Measurements from ENCODE around the gene SLC10A7. TPM values are rescaled to one million over a fixed set of nuclear protein-coding genes. Genes with fewer than 3 reads are reported as not detected.

SLC10A7 gene
- total and polyA plus RNA-seq, 2 donors (not counting 1 experiment from before 2014, with no cell fraction given): 5.7 to 18.3 TPM

DNA sequence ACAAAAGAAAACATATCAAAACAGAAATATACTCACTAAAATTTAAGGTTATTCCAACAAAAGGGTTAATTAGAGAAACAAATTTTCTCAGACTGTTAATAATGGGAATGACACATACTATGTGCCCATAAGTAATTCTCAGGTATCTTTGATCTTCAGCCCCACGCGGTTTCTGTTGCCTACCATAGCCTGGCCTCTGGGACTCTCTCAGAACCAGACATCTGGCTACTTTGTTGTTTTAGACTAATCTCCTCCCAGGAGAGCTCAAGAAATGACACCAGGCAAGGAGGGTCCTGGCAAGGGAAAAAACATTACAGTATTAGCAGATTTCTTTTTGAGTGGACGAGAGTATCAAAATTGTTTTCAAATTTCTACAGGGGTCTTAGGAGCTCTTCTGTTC, 43.7 kb downstream of the SLC10A7 start:
- POLR2A ChIA-PET: no interaction called here
- Mint-ChIP-seq H3K4me3 (no peak overlapping the region), H3K27ac (no peak overlapping the region)

DNA sequence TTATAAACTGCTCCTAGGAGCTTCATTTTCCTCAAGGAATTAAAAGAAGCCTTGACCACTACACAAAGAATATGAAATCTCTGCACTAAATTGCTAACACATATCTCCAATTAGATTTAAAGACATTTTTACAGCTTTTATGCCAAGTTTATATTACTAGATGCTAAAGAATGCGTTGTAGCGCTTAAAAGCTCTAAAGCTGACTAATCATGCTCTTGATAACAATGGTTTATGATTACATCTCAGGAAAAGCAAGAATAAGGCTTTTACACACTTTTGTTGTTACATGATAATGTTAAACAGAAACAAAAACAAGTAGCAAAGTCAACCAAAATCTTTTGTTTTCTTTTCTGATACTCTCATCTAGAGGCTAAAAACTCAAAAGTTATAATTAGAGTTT, 44.7 kb downstream of the SLC10A7 start:
- intact Hi-C loops (cut with micrococcal nuclease): no loop called here
- H3K79me2 ChIP-seq (ENCODE audit: control insufficient read depth, insufficient read depth, low read length): peaks cover 4% of the 10 kb centered on the region
- no CpG with 5 or more reads among the region's 2 CpGs for WGBS (ENCODE audit: insufficient coverage)
- DNase-seq: no peak
- TF ChIP-seq EZH2 (IDR thresholded peaks at IDR 0.05; ENCODE audit: borderline replicate concordance, insufficient read depth, low read depth, low read length, poor library complexity, severe bottlenecking): no peak
- TF ChIP-seq, protein P1, sequence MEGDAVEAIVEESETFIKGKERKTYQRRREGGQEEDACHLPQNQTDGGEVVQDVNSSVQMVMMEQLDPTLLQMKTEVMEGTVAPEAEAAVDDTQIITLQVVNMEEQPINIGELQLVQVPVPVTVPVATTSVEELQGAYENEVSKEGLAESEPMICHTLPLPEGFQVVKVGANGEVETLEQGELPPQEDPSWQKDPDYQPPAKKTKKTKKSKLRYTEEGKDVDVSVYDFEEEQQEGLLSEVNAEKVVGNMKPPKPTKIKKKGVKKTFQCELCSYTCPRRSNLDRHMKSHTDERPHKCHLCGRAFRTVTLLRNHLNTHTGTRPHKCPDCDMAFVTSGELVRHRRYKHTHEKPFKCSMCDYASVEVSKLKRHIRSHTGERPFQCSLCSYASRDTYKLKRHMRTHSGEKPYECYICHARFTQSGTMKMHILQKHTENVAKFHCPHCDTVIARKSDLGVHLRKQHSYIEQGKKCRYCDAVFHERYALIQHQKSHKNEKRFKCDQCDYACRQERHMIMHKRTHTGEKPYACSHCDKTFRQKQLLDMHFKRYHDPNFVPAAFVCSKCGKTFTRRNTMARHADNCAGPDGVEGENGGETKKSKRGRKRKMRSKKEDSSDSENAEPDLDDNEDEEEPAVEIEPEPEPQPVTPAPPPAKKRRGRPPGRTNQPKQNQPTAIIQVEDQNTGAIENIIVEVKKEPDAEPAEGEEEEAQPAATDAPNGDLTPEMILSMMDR (IDR thresholded peaks at IDR 0.05): no peak
- H3K9me3 ChIP-seq (ENCODE audit: control extremely low read depth in 1 of 3, control insufficient read depth in 2 of 3, insufficient read depth in 1 of 3, low read length in 2 of 3): peaks cover 0 to 10% (median 3%) of the 10 kb centered on the region in 3 donors
- H3K36me3 ChIP-seq (replicated peaks in 1 of 2; ENCODE audit: control extremely low read depth in 1 of 2, control insufficient read depth in 1 of 2, extremely low read depth in 1 of 2, insufficient read depth in 2 of 2, low read length in 1 of 2): no peaks in the 10 kb centered on the region
- peaks cover 3% of the 10 kb centered on the region for H3K9me3 Mint-ChIP-seq (ENCODE audit: insufficient read depth)
- H3K27me3 ChIP-seq (replicated peaks in 1 of 4; ENCODE audit: control extremely low read depth in 1 of 4, control insufficient read depth in 3 of 4, insufficient read depth in 4 of 4, low read length in 3 of 4): no peaks in the 10 kb centered on the region
- H3K27me3 Mint-ChIP-seq: no peaks in the 10 kb centered on the region
- ChIA-PET CTCF (no interaction called here), POLR2A (no interaction called here)
- H3K4me3 Mint-ChIP-seq: no peak overlapping the region
- no peak overlapping the region for H2AFZ ChIP-seq (ENCODE audit: insufficient read depth, low read depth, low read length, poor library complexity, severe bottlenecking)
- no peaks in the 10 kb centered on the region for H3K4me1 ChIP-seq (ENCODE audit: control insufficient read depth in 2 of 2, insufficient read depth in 2 of 2, low read length in 2 of 2)
- no peak overlapping the region for H3K27ac ChIP-seq (ENCODE audit: low read length in 2 of 2)
- no peak overlapping the region for H3K27ac Mint-ChIP-seq
- no peak overlapping the region for H3K4me3 ChIP-seq (ENCODE audit: control extremely low read depth in 1 of 5, extremely low read depth in 1 of 5, insufficient read depth in 1 of 5, low read depth in 2 of 5, low read length in 4 of 5)
- no peak overlapping the region for H3K9ac ChIP-seq (ENCODE audit: low read length)
- H3K4me2 ChIP-seq (replicated peaks; ENCODE audit: low read depth, low read length, poor library complexity, severe bottlenecking): no peak overlapping the region
- peaks cover 4% of the 10 kb centered on the region for H3K4me1 Mint-ChIP-seq
- H4K20me1 ChIP-seq (ENCODE audit: control insufficient read depth, insufficient read depth, low read length, poor library complexity, severe bottlenecking): no peaks in the 10 kb centered on the region
- no peak for ATAC-seq (ENCODE audit: low read depth)

More for the DNA sequence above, 43.7 kb downstream of the SLC10A7 start:
- H2AFZ ChIP-seq (ENCODE audit: insufficient read depth, low read depth, low read length, poor library complexity, severe bottlenecking): no peak overlapping the region
- peaks cover 4% of the 10 kb centered on the region for H3K4me1 Mint-ChIP-seq
- WGBS (ENCODE audit: insufficient coverage): 80% methylated on average over 2 of the region's 3 CpGs
- no peak overlapping the region for H3K4me2 ChIP-seq (replicated peaks; ENCODE audit: low read depth, low read length, poor library complexity, severe bottlenecking)
- no peaks in the 10 kb centered on the region for H3K36me3 ChIP-seq (replicated peaks in 1 of 2; ENCODE audit: control extremely low read depth in 1 of 2, control insufficient read depth in 1 of 2, extremely low read depth in 1 of 2, insufficient read depth in 2 of 2, low read length in 1 of 2)
- peaks cover 0 to 11% (median 10%) of the 10 kb centered on the region in 3 donors for H3K9me3 ChIP-seq (ENCODE audit: control extremely low read depth in 1 of 3, control insufficient read depth in 2 of 3, insufficient read depth in 1 of 3, low read length in 2 of 3)
- TF ChIP-seq, protein P1 (IDR thresholded peaks at IDR 0.05): no peak
- TF ChIP-seq EZH2 (IDR thresholded peaks at IDR 0.05; ENCODE audit: borderline replicate concordance, insufficient read depth, low read depth, low read length, poor library complexity, severe bottlenecking): no peak
- H3K4me1 ChIP-seq (ENCODE audit: control insufficient read depth in 2 of 2, insufficient read depth in 2 of 2, low read length in 2 of 2): no peaks in the 10 kb centered on the region
- H3K9ac ChIP-seq (ENCODE audit: low read length): no peak overlapping the region
- H3K27me3 Mint-ChIP-seq: no peaks in the 10 kb centered on the region
- peaks cover 4% of the 10 kb centered on the region for H3K79me2 ChIP-seq (ENCODE audit: control insufficient read depth, insufficient read depth, low read length)
- no peaks in the 10 kb centered on the region for H4K20me1 ChIP-seq (ENCODE audit: control insufficient read depth, insufficient read depth, low read length, poor library complexity, severe bottlenecking)
- ATAC-seq (ENCODE audit: low read depth) (no peak), DNase-seq (no peak)
- peaks cover 3% of the 10 kb centered on the region for H3K9me3 Mint-ChIP-seq (ENCODE audit: insufficient read depth)
- intact Hi-C loops (cut with micrococcal nuclease): no loop called here
- H3K4me3 ChIP-seq (ENCODE audit: control extremely low read depth in 1 of 5, extremely low read depth in 1 of 5, insufficient read depth in 1 of 5, low read depth in 2 of 5, low read length in 4 of 5): no peak overlapping the region
- H3K27me3 ChIP-seq (replicated peaks in 1 of 4; ENCODE audit: control extremely low read depth in 1 of 4, control insufficient read depth in 3 of 4, insufficient read depth in 4 of 4, low read length in 3 of 4): no peaks in the 10 kb centered on the region
- CTCF ChIA-PET: no interaction called here
- no peak overlapping the region for H3K27ac ChIP-seq (ENCODE audit: low read length in 2 of 2)

Data from B cell (primary cell).